Dedifferentiated amniotic fluid mesenchymal stem cell (primary cell): ENCODE data around the gene KIAA1755.

Source experiments
- DNase-seq: peaks from one replicate; pipeline ENCODE4 v3.0.0-alpha.2; 2016; ENCODE audit errors: extremely low spot score

The KIAA1755 gene

DNA sequence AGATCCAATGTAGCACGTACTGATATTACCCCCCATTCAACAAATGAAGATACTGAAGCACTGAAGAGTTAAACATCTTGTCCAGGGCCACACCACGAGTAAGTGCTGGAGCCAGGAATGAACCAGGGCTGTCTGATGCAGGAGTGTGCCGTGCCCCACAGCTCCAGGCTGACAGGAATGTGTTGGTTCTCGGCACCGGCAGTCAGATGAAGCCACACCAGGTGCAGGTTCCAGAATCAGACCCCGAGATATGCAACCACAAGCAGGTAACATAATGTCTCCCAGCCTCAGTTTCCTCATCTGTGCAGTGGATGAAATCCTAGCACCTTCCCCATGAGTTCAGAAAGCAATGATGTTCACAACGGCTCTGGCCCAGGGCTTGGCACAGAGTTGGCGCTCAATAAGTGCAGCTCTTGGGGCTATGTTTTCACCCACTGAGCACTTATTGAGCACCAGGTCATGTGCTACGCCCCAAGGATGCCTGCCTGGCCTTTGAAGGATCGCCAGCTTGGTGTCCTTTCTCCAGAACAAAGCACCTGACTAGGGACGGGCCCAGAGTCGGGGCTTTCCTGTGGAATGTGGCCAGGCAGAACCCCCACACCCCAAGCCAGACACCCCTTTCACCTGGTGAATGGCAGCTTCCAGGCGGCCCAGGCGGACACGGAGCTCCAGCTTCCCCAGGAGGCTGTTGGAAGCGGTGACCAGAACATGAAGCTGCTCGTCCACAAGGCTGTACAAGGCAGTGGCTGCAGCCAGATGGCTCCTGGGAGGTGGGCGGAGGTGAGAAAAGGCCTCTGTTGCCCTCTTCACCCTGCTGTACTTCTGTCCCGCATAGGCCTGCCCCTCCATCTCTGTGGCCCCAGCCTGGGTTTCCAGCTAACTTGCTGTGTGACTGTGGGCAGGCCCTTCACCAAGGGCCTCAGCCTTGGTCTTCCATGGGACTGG is 41.3 kb downstream of the KIAA1755 start:
- no peak for DNase-seq

DNA sequence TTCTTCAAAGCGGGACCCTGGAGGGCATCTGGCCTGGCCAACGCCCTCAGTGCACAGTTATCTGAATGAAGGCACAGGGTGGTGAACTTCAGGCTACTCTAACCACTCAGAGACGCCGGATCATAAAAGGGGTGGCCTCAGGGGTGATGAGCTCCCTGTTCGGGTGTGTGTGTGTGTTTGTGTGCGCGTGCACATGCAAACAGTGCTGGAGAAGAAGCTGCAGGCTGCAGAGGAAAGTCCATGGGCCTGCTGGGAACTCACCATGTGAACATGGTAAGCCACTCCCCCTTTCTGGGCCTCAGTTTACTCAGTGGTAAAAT is 42.0 kb downstream of the KIAA1755 start:
- no peak for DNase-seq

DNA sequence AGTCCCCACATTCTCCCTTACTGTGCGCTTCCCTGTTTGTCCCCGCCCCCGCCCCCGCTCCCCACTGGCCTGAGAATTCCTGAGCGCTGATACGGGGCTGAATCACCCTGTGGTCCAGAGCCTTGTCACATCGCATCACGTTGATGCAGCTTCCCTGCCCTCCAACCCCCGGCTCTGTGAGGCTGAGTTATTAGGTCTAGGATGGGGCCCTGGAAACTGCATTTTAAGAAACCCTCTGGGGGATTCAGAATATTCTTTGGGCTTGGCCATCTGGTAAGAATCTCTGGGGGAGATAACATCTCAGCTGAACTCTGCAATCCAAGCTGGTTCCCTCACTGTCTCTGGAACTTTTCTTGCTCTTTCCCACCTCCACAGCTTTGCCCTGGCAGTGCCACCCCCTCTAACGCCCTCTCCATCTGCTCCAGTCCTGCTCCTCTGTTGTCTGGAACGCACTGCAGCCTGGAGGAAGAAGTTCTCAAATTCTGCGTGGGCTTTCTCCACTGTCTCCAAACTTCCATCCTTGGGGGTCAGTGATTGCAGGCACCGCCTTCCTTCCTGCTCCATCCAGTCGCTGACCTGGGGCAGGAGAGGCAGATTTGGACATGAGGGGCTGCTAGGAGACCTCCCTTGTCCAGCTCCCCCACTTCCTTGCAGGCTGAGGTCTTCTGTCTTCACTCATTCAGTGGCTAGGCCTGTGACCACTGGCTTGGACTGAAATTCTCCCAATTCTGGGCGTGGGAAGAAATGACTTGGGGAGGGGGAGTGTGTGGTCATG is 42.6 kb downstream of the KIAA1755 start:
- DNase-seq, result peak; percentile 85

DNA sequence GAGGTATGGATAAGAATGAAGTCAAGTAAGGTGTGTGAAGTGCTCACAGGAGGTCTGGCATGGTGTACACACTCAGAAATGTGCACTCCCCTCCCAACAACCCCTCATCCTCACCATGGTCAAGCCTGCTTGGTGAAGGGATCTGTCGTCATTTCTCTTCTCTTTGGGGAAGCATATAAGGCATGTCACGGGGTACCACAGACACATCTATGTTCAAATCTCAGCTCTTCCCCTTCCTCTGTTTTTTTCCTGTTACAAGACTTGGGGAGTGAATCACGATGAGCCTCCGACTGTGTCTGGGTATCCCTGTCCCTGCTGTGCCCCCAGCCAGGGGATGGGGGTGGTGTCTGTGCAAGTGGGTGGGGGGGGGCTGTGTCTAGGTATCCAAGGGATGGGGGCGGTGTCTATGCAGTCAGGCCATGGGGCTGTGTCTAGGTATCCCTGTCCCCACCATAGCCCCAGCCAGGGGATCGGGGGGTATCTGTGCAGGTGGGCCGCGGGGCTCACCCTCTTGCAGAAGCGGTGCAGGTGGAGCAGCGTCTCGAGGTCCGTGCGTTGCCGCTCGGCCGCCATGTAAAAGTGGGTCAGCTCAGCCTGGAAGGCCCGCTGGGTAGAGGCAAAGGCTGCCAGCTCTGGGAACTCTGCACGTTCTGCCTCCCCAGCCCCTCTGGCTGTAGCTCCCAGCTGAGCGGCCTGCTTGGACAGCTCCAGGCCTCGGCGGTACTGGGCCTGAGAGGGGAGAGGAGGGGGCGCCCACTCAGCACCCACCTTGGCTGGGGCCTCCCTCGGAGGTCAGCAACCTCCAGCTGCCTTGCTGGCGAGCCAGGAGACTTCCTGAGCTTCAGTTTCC is 43.6 kb downstream of the KIAA1755 start:
- DNase-seq, result no peak

DNA sequence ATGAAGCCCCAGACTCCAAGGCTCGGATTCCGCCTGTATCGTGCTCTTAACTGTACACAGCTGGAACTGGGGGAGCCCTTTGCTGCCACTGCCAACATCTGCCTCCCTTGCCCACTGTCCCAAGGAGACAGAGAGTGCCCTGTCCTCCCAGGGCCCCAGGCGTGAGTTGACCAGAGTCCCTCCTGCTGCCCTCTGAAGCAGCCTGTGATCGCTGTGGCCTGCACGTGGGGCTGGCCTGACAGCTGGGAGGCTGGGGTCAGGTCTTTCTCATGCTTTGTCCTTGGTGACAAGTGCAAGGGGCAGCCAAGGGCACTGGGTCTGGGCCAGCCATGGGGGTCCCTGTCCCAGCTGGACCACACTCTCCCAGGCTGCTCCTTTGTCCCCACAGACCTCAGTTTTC is 44.3 kb downstream of the KIAA1755 start:
- DNase-seq, result no peak

DNA sequence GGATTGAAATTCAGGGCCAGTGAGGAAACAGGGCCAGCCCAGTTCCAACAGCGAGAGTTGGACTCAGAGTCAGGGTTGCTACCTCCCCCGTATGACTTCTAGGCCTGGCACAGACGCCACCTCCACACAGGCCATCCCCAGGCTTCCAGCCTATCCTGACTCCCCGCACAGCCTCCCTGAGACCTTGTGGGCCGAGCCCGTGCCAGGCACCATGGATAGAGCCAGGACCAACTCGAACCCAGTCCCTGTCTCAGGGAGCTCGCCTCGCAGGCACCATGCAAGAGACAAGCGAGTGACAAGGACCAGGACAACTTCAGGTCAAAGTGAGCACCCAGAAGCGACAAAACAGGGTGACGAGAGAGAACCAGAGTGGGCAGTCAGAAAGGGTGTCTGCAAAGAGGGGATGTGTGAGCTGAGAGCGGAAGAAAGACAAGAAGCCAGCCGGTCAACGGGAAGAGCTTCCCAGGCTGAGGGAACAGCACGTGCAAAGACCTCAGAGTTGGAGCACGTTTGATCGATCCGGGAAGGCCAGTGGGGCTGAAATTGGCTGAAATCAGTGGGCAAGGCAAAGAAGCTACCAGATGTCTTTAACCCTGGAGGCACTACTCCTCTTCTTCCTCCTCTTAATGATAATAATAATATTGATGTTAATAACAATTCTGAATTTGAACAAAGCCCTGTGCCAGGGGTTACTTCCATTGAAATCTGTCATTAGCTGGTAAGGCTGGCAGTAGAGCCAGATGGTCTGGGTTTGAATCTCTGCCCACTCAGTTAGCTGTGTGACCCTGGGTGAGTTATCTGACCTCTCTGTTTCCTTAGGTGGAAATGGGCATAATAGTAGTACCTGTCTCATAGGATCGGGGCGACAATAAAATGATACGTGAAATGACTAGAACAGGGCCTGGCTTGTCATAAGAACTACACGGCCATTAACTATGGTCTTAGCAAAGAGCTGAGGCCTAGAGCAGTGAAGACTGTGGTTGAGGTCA is 45.0 kb downstream of the KIAA1755 start:
- no peak for DNase-seq

DNA sequence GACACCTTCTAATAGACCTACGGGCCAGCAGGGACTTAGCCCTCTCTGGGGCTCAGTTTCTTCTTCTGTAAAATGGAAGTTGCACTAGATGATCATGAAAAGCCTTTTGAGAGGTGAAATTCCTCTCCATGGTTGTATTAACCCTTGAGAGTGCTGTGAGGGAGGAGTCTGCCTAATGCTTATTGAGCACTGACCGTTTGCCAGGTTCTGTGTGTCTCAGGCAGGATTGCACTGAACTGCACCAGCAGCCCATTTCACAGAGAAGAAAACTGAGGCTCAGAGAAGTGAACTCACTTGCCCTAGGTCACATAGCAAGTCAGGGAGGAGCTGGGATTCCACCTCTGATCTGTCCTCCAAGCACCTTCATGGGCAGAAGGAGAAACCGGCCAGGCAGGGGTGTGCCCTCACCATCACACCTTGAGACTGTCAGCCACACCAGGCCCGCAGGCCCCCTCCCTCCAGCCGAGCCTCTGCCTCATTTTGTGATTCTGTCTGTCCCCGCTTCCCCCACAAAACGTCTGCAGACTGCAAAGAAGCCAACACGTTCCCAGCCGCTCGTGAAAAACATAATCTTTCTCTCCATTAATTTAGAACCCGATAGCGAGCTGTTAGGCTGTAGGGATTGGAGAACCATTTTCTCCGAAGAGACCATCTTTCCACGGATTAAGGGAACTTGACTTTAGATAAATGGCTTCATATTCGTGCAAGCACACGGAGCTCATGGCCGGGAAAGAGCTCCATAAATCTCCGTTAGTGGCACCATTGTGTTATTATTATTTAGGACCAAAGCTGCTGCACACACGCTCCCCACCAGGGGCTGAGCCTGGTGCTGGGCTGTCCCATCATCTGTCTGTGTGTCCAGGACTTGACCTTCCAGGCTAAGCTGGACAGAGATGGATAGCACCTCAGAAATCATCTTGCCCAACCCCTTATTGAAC is 46.0 kb downstream of the KIAA1755 start:
- DNase-seq, result no peak

DNA sequence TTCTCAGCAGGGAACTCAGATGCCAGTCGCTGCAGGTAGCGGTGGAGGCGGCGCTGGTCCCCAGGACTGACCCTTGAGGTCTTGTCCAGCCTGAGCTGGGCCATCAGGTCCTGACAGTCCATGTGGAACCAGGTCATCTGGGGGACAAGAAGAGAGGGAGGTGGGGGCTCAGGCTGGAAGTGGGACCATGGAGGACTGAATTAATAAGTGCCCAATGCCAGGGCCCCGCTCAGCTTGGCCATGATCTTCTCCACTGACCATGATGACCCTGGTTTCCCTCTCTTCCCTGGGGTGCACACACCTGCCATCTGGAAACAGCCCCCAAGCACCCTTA is 47.0 kb downstream of the KIAA1755 start:
- no peak for DNase-seq

DNA sequence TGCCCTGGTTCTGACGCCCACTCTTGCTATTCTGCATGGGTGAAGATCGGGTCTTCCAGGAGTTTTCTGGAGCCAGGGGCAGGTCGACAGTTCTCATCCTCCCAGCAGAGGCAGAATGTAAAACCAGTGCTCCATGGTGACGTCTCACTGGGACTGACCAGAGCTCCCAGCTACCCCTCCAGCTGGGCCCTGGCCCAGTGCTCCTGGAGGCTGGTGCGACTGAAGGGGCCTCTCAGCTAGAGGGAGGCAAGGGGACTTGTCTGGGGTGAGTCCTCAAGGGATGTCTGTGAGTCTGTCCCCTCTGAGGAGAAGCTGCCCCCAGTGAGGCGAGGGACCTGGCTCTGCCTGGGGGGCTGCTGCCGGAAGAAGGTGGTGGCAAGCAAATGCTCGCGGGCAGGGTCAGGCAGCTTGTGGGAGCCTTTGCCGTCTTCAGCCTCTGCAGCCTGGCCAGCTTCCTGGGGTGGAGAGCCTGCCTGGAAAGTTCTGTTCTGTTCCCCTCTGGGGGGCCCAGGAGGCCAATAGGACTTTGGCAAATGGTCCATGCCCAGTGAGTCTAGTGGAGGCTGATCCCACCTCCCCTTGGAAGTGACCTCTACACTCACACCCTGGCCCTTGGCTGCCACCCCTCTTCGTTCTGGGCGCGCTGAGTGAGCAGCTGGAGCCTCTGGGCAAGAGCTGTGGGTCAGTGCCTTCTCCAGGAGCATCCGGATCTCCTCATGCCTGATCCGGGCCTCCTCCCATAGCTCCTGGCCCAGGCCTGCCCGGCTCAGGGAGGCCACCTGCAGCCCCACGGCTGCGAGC is 47.5 kb downstream of the KIAA1755 start:
- no peak for DNase-seq

DNA sequence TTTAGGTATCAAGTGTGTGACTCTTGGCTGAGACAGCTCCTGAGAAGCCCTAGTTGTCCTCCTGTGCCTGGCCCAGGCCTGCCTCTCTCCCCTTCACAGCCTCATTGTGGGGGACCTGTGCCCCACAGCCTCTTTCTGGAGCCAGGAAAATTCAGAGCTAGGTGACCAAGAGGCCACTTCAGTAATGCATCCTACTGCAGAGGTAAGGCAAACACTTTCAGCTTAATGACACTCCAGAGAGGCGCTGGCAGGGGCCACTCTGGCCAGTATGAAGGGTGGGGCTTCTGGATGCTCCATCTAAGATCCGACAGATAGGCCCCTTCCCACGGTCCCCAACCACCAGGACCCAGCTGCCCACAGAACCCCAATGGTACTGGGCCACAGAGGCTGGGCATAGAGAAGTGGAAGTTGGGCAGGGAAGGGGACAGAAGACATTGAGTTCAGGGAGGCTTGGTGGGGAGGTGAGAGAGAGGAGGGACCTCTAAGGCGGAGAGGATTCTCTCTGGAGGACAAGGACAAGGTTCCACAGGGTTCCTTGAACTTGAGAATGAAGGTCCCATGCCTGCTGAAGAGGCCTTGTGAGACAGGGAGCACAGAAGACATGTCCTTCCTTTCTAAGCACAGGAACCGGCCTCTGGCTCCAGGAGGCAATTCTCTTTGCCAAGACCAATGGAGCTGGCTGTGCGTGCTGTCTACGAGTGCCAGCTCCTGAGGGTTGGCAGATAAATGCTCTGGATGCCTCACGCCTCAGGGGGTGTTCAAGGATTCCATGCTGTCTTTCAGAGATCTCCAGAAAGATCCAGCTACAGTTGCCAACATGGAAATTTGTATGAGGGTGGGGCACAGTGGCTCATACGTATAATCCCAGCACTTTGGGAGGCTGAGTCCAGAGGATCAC is 49.1 kb downstream of the KIAA1755 start:
- DNase-seq, result no peak

DNA sequence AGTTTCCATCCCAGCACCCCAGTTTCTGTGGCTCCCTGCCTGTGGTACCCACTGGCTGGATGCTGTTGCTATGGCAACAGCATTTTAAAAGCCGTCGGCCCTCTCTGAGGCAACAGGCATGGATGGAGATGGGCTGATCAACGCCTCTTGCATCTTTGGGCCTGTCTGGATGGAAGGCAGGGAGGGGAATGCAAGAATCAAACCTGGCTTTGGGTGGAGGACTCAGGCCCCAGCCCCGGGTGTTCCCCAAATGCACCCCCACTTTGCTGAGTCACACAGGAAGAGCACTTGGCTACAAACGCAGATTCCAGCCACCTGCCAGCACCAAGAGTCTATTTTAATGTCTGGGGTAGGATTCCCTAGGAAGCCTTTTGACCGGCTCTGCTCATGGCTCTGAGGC is 49.8 kb downstream of the KIAA1755 start:
- DNase-seq, result no peak

DNA sequence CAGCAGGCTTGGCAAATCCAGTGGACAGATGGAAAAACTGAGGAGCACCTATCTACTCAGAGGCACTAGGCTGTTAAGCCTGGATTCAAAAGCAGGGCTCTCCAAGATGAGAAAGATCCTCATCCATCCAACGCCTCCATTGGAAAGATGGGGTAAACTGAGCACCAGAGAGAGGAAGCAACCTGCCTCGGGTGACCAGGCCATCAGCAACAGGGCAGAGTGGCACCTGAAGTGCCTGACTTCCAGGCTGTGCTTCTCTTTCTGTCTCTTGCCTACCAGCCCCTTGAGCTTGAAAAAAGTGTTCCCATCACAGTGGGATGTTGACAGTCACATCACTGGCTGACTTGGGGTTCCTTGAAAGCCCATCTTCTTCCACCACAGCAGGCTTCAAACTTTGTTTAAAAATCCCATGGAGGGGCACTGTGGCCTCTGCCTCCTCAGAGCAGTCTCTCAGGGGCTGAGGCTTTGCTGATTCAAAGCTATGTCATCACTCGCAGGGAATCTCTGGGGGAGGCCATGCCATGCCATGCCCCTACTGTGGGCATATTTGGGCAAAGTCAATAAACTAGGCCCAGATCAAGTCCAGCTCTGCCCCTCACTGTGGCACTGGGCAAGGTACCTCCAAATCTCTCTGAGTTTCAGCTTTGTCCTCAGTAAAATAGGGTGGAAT is 50.7 kb downstream of the KIAA1755 start:
- DNase-seq, result no peak

DNA sequence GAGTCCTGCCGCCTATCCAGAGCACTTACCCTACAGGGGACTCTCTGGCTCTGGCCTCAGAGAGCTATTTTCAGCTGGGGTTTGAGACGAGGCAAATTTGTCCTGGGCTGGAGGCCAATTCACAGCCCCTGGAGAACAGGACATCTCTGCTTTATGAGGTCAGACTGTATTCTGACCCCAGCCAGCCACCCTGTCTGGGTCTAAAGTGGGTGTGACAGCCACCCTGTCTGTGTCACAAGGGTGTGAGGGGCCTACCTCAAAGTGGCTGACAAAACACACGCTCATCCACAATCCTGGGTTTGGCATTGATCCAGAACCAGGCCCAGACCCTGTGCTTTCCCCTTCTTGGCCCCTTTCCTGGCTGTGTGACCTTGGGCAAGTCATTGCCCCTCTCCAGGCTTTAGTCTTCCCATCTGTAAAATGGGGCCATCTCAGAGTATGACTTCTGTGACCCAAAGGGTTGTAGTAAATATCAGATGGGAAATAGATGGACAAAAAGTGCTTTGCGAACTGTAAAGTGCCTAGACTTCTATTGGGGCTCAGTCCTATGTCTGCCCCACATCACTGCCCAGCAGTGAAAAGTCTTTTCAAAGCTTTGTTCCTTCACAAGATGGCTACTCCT is 51.4 kb downstream of the KIAA1755 start:
- DNase-seq, result no peak

DNA sequence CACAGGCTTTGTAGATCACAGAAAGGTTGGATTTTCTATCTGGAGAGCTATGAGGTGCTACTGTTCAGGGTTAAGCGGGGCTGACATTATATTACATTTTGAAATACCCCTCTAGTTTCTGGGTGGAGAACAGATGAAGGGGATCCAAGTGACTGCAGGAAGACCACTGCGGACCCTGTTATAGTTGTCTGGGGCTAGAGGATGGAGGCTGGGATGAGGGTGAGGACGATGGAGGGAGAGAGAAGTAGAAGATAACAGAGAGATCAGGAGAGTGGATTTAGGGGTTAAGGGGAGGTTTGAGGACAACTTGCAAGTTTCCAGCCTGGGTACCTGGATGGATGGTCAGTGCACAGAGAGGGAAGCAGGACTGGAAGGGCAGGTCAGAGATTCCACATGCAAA is 52.0 kb downstream of the KIAA1755 start:
- no peak for DNase-seq

DNA sequence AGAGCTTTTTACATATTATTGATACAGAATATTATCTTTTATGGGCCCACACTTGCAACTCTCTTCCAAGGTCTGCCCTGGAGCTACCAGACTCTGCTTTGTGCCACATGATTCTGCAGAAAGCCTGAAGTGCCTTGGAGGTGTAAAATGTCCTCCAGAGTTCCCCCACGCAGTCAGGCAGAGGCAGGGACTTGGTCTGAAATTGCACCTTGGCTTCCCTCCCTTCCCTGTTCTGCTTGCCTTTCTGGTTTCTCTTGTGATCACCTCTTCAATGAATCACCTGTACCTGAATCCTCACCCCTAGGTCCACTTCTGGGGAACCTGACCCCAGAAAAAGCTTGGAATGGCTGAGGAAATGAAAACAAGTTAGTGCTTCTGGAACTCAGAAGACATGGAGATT is 52.4 kb downstream of the KIAA1755 start:
- no peak for DNase-seq

DNA sequence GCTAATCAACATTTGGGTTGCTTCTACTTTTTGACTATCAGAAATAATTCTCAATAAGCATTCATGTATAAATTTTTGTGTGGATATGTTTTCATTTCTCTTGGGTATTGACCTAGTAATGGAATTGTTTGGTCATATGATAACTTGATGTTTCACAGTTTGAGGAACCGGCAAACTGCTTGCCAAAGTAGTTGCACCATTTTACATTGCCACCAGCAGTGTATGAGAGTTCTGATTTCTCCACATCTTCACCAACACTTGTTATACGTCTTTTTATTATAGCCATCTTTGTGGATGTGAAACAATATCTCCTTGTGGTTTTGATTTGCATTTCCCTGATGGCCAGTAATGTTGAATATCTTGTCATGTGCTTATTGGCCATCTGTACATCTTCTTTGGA is 52.9 kb downstream of the KIAA1755 start:
- DNase-seq, result no peak

DNA sequence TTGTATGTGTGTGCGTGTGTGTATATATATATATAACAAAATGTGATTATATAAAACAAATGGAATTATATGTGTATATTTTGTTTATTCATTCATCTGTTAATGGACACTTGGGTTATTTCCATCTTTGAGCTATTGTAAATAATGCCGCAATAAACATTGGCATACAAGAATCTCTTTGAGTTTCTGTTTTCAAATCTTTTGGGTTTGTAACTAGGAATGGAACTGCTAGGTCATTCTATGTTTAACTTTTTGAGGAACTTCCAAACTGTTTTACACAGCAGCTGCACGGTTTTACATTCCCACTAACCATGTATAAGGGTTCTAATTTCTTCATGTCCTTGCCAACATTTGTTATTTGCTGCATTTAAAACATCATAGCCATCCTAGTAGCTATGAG is 55.5 kb downstream of the KIAA1755 start:
- no peak for DNase-seq
